GM12878 (cell line): ENCODE results near the gene RTN4.

Experiments used
- CEBPB ChIP-seq, 2 experiments: fragments of 150-350 bp in 1 of 2; IDR thresholded peaks; 2 replicates each; pipeline ENCODE4 v1.6.1; 2012 to 2014; ENCODE audit warnings: low read depth in 2 of 2, low read length in 2 of 2, borderline replicate concordance in 1 of 2, inconsistent platforms in 1 of 2
- MTA3 ChIP-seq: IDR thresholded peaks from 2 replicates; pipeline ENCODE4 v1.6.1; 2012; ENCODE audit warnings: low read length, inconsistent platforms, borderline replicate concordance
- POLR2A ChIP-seq: IDR thresholded peaks from 2 replicates; pipeline ENCODE4 v1.6.1; 2011; ENCODE audit warnings: low read depth, mild to moderate bottlenecking, low read length
- POLR2AphosphoS5 ChIP-seq: IDR thresholded peaks from 2 replicates; pipeline ENCODE4 v1.6.1; 2011; ENCODE audit warnings: mild to moderate bottlenecking, low read length, inconsistent platforms
- SMAD1 ChIP-seq: fragments of 450-650 bp; IDR thresholded peaks from 2 replicates; pipeline ENCODE4 v1.6.1; 2018; ENCODE audit warnings: mild to moderate bottlenecking, low read depth; ENCODE audit not compliant: partially characterized antibody
- SP1 ChIP-seq: IDR thresholded peaks from one replicate; pipeline ENCODE4 v1.6.1; 2011; ENCODE audit warnings: low read depth, low read length
- YBX1 ChIP-seq: fragments of 450-650 bp; IDR thresholded peaks from 2 replicates; pipeline ENCODE4 v1.6.1; 2016; ENCODE audit warnings: antibody characterized with exemption
- TF ChIP-seq, protein P1 (sequence below), 3 experiments: IDR thresholded peaks in 2 of 3; conservative IDR thresholded peaks in 1 of 3; 2 replicates each; pipeline ENCODE4 v1.5.1; 2011; ENCODE audit warnings: low read depth in 3 of 3, low read length in 3 of 3, mild to moderate bottlenecking in 3 of 3, control low read depth in 2 of 3, moderate library complexity in 2 of 3, inconsistent platforms in 1 of 3, mixed read lengths in 1 of 3; ENCODE audit not compliant: control insufficient read depth in 2 of 3, insufficient read depth in 1 of 3; ENCODE audit errors: extremely low read depth in 1 of 3
- TF ChIP-seq, protein P2 (sequence below): IDR thresholded peaks from 2 replicates; pipeline ENCODE4 v1.6.1; 2011; ENCODE audit warnings: mild to moderate bottlenecking, low read depth, low read length, moderate library complexity; ENCODE audit not compliant: insufficient replicate concordance

DNA sequence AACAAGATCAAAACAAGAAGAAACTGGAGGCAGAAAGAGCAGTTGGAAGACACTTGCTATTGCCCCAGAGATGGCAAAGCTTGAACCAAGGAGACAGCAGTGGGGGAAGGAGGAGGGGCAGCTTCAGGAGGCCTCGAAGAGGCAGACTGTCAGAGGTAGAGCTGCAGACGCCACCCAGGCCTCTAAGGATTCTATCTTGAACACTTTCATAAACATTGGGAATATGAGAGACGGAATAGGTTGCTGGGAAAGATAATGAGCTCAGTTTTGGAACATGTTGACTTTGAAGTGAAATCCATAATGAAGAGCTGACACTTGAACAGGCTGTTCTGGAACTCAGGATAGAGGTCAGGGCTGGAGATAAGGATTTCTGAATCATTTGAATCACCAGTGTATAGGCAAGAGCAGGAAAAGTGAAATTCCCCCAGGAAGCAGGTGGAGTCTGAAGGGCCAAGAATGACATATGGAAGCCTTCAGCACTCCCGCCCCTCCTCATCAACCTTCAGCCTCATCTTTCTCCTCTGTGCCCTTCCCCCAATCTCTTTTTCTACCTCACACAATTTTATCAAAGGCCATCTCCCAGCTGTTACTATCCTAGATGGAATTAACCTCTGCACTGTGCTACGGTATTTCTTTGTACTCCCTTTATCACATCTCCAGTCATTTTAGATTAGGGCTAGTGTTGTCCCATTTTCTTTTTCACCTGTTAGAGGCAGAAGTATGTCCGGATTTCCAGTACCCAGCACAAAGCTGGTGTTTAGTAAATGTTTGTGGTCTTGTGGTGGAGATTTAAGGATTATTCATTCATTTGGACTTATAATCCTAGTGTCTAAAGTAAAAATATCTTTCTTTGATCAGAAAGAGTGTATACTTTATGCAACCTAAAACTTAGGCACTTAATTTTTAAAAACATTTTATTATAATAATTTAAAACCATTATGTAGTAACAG is 47.5 kb upstream of the RTN4 start:
- TF ChIP-seq POLR2AphosphoS5 = no peak
- TF ChIP-seq SP1 = no peak
- TF ChIP-seq, protein P1, sequence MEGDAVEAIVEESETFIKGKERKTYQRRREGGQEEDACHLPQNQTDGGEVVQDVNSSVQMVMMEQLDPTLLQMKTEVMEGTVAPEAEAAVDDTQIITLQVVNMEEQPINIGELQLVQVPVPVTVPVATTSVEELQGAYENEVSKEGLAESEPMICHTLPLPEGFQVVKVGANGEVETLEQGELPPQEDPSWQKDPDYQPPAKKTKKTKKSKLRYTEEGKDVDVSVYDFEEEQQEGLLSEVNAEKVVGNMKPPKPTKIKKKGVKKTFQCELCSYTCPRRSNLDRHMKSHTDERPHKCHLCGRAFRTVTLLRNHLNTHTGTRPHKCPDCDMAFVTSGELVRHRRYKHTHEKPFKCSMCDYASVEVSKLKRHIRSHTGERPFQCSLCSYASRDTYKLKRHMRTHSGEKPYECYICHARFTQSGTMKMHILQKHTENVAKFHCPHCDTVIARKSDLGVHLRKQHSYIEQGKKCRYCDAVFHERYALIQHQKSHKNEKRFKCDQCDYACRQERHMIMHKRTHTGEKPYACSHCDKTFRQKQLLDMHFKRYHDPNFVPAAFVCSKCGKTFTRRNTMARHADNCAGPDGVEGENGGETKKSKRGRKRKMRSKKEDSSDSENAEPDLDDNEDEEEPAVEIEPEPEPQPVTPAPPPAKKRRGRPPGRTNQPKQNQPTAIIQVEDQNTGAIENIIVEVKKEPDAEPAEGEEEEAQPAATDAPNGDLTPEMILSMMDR (IDR thresholded peaks at IDR 0.05 in 2 of 3, conservative IDR thresholded peaks at IDR 0.05 in 1 of 3; ENCODE audit: control insufficient read depth in 2 of 3, extremely low read depth in 1 of 3, insufficient read depth in 1 of 3, low read depth in 3 of 3, low read length in 3 of 3) = no peak
- TF ChIP-seq CEBPB (IDR thresholded peaks at IDR 0.05; ENCODE audit: borderline replicate concordance in 1 of 2, low read depth in 2 of 2, low read length in 2 of 2) = no peak
- TF ChIP-seq, protein P2, sequence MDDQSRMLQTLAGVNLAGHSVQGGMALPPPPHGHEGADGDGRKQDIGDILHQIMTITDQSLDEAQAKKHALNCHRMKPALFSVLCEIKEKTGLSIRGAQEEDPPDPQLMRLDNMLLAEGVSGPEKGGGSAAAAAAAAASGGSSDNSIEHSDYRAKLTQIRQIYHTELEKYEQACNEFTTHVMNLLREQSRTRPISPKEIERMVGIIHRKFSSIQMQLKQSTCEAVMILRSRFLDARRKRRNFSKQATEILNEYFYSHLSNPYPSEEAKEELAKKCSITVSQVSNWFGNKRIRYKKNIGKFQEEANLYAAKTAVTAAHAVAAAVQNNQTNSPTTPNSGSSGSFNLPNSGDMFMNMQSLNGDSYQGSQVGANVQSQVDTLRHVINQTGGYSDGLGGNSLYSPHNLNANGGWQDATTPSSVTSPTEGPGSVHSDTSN = no peak
- TF ChIP-seq POLR2A = no peak
- no peak for TF ChIP-seq SMAD1
- TF ChIP-seq YBX1 = no peak
- TF ChIP-seq MTA3 = no peak
